ENCODE data around the gene DNAJC25.

DNA sequence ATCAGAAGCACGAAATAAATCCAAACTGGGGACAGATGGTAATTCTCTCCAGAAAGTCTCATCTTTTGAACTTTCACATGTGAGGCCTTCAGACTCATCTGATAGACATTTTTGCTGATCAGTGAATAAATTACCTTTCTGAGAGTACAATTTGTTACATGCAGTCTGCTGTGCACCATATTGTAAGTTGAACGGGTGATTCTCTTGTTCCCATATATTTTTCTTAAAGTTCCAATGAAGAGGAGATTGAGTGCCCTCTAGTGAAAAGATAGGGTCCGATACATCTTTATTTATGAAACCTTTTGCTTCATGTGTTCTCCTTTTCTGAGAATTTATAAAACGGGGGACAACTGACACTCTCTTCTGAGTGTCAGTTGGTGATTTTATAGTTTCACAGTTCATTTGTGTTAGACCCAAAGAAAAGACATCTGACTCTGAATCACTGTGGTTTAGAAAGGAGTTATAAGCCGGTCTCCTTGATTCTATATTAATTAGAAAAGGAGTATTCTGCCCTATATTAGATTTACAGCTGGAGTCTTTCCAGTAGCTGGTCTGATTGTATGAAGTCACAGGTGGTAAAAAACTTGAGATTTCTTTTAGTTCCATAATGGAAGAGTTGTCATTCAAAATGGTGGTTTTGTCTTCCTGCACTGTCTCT lies 60.7 kb downstream of the DNAJC25 start:
- TF ChIP-seq CTCF (IDR thresholded peaks at IDR 0.05): peak in 1 of 3 donors; percentile 15
- TF ChIP-seq POLR2A (IDR thresholded peaks at IDR 0.05): no peak
